Testis (tissue), 2 donors: ENCODE results near the gene PAFAH1B1.

Experiments used
- CTCF ChIP-seq, 3 experiments: fragments of 450-650 bp in 2 of 3; fragments of 200-600 bp in 1 of 3; sonication (generic) in 1 of 3; IDR thresholded peaks; one replicate each; pipeline ENCODE4 v1.5.1; 2016 to 2019; ENCODE audit warnings: antibody characterized with exemption in 3 of 3, mild to moderate bottlenecking in 2 of 3, moderate library complexity in 1 of 3
- POLR2A ChIP-seq: fragments of 450-650 bp; IDR thresholded peaks from one replicate; pipeline ENCODE4 v1.6.1; 2017; ENCODE audit warnings: antibody characterized with exemption, mild to moderate bottlenecking, moderate library complexity

DNA sequence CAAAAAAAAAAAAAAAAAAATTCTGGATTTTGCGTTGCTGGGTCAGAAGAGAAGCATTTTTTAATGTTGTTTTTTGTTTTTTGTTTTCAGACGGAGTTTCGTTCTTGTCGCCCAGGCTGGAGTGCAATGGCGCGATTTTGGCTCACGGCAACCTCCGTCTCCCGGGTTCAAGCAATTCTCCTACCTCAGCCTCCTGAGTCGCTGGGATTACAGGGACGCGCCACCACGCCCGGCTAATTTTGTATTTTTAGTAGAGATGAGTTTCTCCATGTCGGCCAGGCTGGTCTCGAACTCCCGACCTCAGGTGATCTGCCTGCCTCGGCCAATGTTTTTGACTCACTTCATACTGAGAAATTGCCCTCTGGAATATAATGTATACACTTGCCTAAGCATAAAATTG, 11.0 kb upstream of the PAFAH1B1 start:
- TF ChIP-seq CTCF (IDR thresholded peaks at IDR 0.05): no peak
- no peak for TF ChIP-seq POLR2A
